ENCODE results near the gene KIAA1671. TPM values are rescaled to one million over a fixed set of nuclear protein-coding genes. Genes with fewer than 3 reads are reported as not detected.

KIAA1671 gene
- polyA plus RNA-seq, 1 donor from 2014 or later, result 3.0 TPM

GRCh38 chr22:25146906-25147641, 194.6 kb downstream of the KIAA1671 start:
- Histone ChIP-seq H4K20me1 (ENCODE audit: insufficient read depth) (no peaks in the 10 kb centered on the region), H3K27me3 (ENCODE audit: insufficient read depth, low read depth, low read length) (no peaks in the 10 kb centered on the region), H3K9me2 (ENCODE audit: insufficient read depth, low read length) (no peaks in the 10 kb centered on the region), H3K9me3 (ENCODE audit: low read length) (no peaks in the 10 kb centered on the region), H3K4me3 (ENCODE audit: low read length) (peak overlapping the region; percentile 21), H3K27ac (ENCODE audit: low read length) (peak overlapping the region; percentile 55), H2AFZ (ENCODE audit: low read depth, low read length) (no peak overlapping the region), H3K4me2 (ENCODE audit: low read length) (no peak overlapping the region), H3F3A (ENCODE audit: insufficient read depth, low read length, poor library complexity, severe bottlenecking) (no peaks in the 10 kb centered on the region), H3K9ac (ENCODE audit: low read length) (peak overlapping the region; percentile 46), H3K79me2 (replicated peaks; ENCODE audit: insufficient read depth, low read length) (no peaks in the 10 kb centered on the region), H3K36me3 (ENCODE audit: insufficient read depth, low read length) (no peaks in the 10 kb centered on the region)
- TF ChIP-seq MXI1 (conservative IDR thresholded peaks at IDR 0.05; ENCODE audit: poor library complexity, severe bottlenecking), result no peak
- TF ChIP-seq CTCF (IDR thresholded peaks at IDR 0.05; ENCODE audit: poor library complexity, severe bottlenecking), result no peak
- TF ChIP-seq REST (IDR thresholded peaks at IDR 0.05; ENCODE audit: borderline replicate concordance), result no peak
- no peak for TF ChIP-seq RAD21 (conservative IDR thresholded peaks at IDR 0.05)
- TF ChIP-seq POLR2AphosphoS5 (IDR thresholded peaks at IDR 0.05), result no peak
- TF ChIP-seq SMC3 (conservative IDR thresholded peaks at IDR 0.05; ENCODE audit: poor library complexity), result no peak
- no peak for TF ChIP-seq TAF1 (IDR thresholded peaks at IDR 0.05; ENCODE audit: low read depth)
- TF ChIP-seq EP300 (conservative IDR thresholded peaks at IDR 0.05; ENCODE audit: poor library complexity, severe bottlenecking), result no peak

DNA sequence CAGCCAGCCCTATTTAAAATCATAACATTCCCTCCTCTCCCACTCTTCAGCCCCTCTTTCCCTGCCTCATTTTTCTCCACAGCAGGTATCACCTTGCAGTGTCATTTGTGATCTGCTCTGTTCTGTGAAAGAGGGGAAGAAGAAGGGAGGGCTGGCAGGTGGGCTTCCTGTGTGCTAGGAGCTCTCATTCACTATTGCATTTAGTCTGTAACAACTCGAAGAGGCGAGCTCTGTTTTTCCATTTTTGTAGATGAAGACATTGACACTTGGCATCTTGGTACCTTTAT, 195.1 kb downstream of the KIAA1671 start:
- H3K27ac ChIP-seq (ENCODE audit: low read length), result peak overlapping the region; percentile 55
- peak overlapping the region; percentile 21 for H3K4me3 ChIP-seq (ENCODE audit: low read length)
- H3K36me3 ChIP-seq (ENCODE audit: insufficient read depth, low read length), result no peaks in the 10 kb centered on the region
- peak overlapping the region; percentile 46 for H3K9ac ChIP-seq (ENCODE audit: low read length)
- no peaks in the 10 kb centered on the region for H4K20me1 ChIP-seq (ENCODE audit: insufficient read depth)
- no peak overlapping the region for H3K4me2 ChIP-seq (ENCODE audit: low read length)
- H3K9me2 ChIP-seq (ENCODE audit: insufficient read depth, low read length), result no peaks in the 10 kb centered on the region
- H3K27me3 ChIP-seq (ENCODE audit: insufficient read depth, low read depth, low read length), result no peaks in the 10 kb centered on the region
- H3K9me3 ChIP-seq (ENCODE audit: low read length), result no peaks in the 10 kb centered on the region
- H3K79me2 ChIP-seq (replicated peaks; ENCODE audit: insufficient read depth, low read length), result no peaks in the 10 kb centered on the region
- peak; percentile 14 for TF ChIP-seq EP300 (conservative IDR thresholded peaks at IDR 0.05; ENCODE audit: poor library complexity, severe bottlenecking)
- peak; percentile 16 for TF ChIP-seq POLR2AphosphoS5 (IDR thresholded peaks at IDR 0.05)
- TF ChIP-seq REST (IDR thresholded peaks at IDR 0.05; ENCODE audit: borderline replicate concordance), result peak; percentile 68
- no peak for TF ChIP-seq EZH2 (IDR thresholded peaks at IDR 0.05; ENCODE audit: borderline replicate concordance, insufficient read depth, low read length, poor library complexity, severe bottlenecking)
- TF ChIP-seq TAF1 (IDR thresholded peaks at IDR 0.05; ENCODE audit: low read depth), result no peak
- no peak for TF ChIP-seq MXI1 (conservative IDR thresholded peaks at IDR 0.05; ENCODE audit: poor library complexity, severe bottlenecking)
- no peak for TF ChIP-seq CTCF (IDR thresholded peaks at IDR 0.05; ENCODE audit: poor library complexity, severe bottlenecking)
- no peak for TF ChIP-seq RAD21 (conservative IDR thresholded peaks at IDR 0.05)
- TF ChIP-seq SMC3 (conservative IDR thresholded peaks at IDR 0.05; ENCODE audit: poor library complexity), result no peak
- H2AFZ ChIP-seq (ENCODE audit: low read depth, low read length), result no peak overlapping the region
- no peaks in the 10 kb centered on the region for H3F3A ChIP-seq (ENCODE audit: insufficient read depth, low read length, poor library complexity, severe bottlenecking)
